ENCODE results near the gene GNB1L.

GRCh38 chr22:19831016-19831415 lies 23.7 kb downstream of the GNB1L start:
- TF ChIP-seq JUND (IDR thresholded peaks at IDR 0.05; ENCODE audit: low read depth, low read length) (no peak), SREBF1 (IDR thresholded peaks at IDR 0.05; ENCODE audit: low read length) (no peak), RBBP5 (conservative IDR thresholded peaks at IDR 0.05) (no peak), CHD1 (IDR thresholded peaks at IDR 0.05; ENCODE audit: low read depth, low read length) (no peak), CTCF (IDR thresholded peaks at IDR 0.05 in 2 of 3, conservative IDR thresholded peaks at IDR 0.05 in 1 of 3; ENCODE audit: control insufficient read depth in 2 of 3, extremely low read depth in 1 of 3, insufficient read depth in 1 of 3, low read depth in 3 of 3, low read length in 3 of 3) (no peak)

Data from GM12878 (cell line).